Prostate gland (tissue), 2 donors: Measurements from ENCODE around the gene BCAM. TPM values are rescaled to one million over a fixed set of nuclear protein-coding genes. Genes with fewer than 3 reads are reported as not detected.

ENCODE experiments used
- DNase-seq: peaks from one replicate; pipeline ENCODE4 v3.0.0-alpha.2; 2019; ENCODE audit warnings: low spot score
- H3K27ac ChIP-seq, 2 donors: fragments of 200-600 bp; sonication (generic); 2 replicates each; pipeline ENCODE4 v1.5.1; 2017 to 2019
- H3K27me3 ChIP-seq: fragments of 200-600 bp; sonication (generic); replicated peaks from 2 replicates; pipeline ENCODE4 v1.5.1; 2019; ENCODE audit not compliant: insufficient read depth
- H3K36me3 ChIP-seq, 2 donors: fragments of 200-600 bp; sonication (generic); 1 replicate in 1 of 2; 2 replicates in 1 of 2; pipeline versions ENCODE4 v1.5.1 to v1.8.1; 2017 to 2019
- H3K4me1 ChIP-seq: fragments of 200-600 bp; sonication (generic); replicated peaks from 2 replicates; pipeline ENCODE4 v1.5.1; 2019
- H3K4me3 ChIP-seq, 2 donors: fragments of 200-600 bp; sonication (generic); 2 replicates each; pipeline ENCODE4 v1.5.1; 2017 to 2019
- H3K9me3 ChIP-seq: fragments of 200-600 bp; sonication (generic); 2 replicates; pipeline ENCODE4 v1.5.1; 2017
- CTCF ChIP-seq, 4 experiments: fragments of 200-600 bp in 2 of 4; fragments of 450-650 bp in 2 of 4; sonication (generic) in 2 of 4; IDR thresholded peaks; 1 replicate in 3 of 4; 2 replicates in 1 of 4; pipeline ENCODE4 v1.5.1; 2016 to 2019; ENCODE audit warnings: antibody characterized with exemption in 4 of 4, mild to moderate bottlenecking in 2 of 4, moderate library complexity in 2 of 4
- POLR2A ChIP-seq: fragments of 450-650 bp; IDR thresholded peaks from one replicate; pipeline ENCODE4 v1.6.1; 2016; ENCODE audit warnings: antibody characterized with exemption, mild to moderate bottlenecking
- POLR2AphosphoS5 ChIP-seq: sonication (generic); formaldehyde crosslinking; IDR thresholded peaks from one replicate; pipeline ENCODE4 v1.6.1; 2017; ENCODE audit warnings: antibody characterized with exemption
- WGBS: methylation state at CpG from one replicate; pipeline ENCODE4 v1.1.5; 2018; 5-methylcytosine and 5-hydroxymethylcytosine counted together
- intact Hi-C: fragments of 100-400 bp; cut with DNase I; formaldehyde crosslinking; loops from one replicate; pipeline ENCODE4 v1.14.2; 2022
- total RNA-seq, 2 donors: library from RNA; depleted of rRNA; stranded (reverse); fragments of >200 nt; gene quantifications; one replicate each; pipeline ENCODE4 v1.1.0, GENCODE V29; 2016

BCAM gene
- total RNA-seq, 2 donors from 2014 or later, result 258 to 501 TPM

- Histone ChIP-seq H3K27ac (peak overlapping the region; percentile 99 to 100), H3K27me3 (no peaks in the 10 kb centered on the region), H3K36me3 (no peaks in the 10 kb centered on the region), H3K4me3 (peak overlapping the region; percentile 99 to 100), H3K4me1 (peaks cover 11% of the 10 kb centered on the region), H3K9me3 (no peaks in the 10 kb centered on the region)
- WGBS, result under 1% methylated on average over 43 of the region's 51 CpGs
- intact Hi-C loops, result loop anchor here (2.0 to 5.0 kb wide), 2 partner anchors 44 to 106 kb away; partner anchors contain the start of gene TOMM40
- peak; percentile 35 for DNase-seq
- no peak for TF ChIP-seq POLR2AphosphoS5
- TF ChIP-seq CTCF (IDR thresholded peaks at IDR 0.05), result no peak
These were observed 37.7 kb downstream of the BCAM start for GRCh38 chr19:44846455-44847143.

- Histone ChIP-seq H3K4me1 (peaks cover 11% of the 10 kb centered on the region), H3K9me3 (no peaks in the 10 kb centered on the region), H3K27me3 (no peaks in the 10 kb centered on the region), H3K4me3 (peak overlapping the region; percentile 99 to 100), H3K27ac (peak overlapping the region; percentile 99 to 100), H3K36me3 (no peaks in the 10 kb centered on the region)
- 2% methylated on average over 44 of the region's 47 CpGs for WGBS
- TF ChIP-seq CTCF (IDR thresholded peaks at IDR 0.05), result peak in 1 of 4 experiments; percentile 19
- TF ChIP-seq POLR2AphosphoS5, result peak; percentile 86
- peak; percentile 92 for TF ChIP-seq POLR2A
- DNase-seq, result peak; percentile 86
- intact Hi-C loops, result loop anchor here (2.0 to 5.0 kb wide), 2 partner anchors 43 to 105 kb away; partner anchors contain the start of gene TOMM40
These were observed 38.5 kb downstream of the BCAM start for GRCh38 chr19:44847144-44848035.

- Histone ChIP-seq H3K27me3 (no peaks in the 10 kb centered on the region), H3K9me3 (no peaks in the 10 kb centered on the region), H3K36me3 (no peaks in the 10 kb centered on the region), H3K4me1 (peaks cover 11% of the 10 kb centered on the region), H3K27ac (peak overlapping the region; percentile 99 to 100), H3K4me3 (peak overlapping the region; percentile 99 to 100)
- peak; percentile 21 for DNase-seq
- WGBS, result 16% methylated on average over 19 of the region's 19 CpGs
- TF ChIP-seq POLR2A (peak; percentile 30), POLR2AphosphoS5 (no peak)
- intact Hi-C loops, result loop anchor here (5.0 kb wide), 1 partner anchor 104 kb away; no protein-coding TSS in a partner anchor
These were observed 39.3 kb downstream of the BCAM start for GRCh38 chr19:44848036-44848811.

GRCh38 chr19:44848812-44849447 is 40.0 kb downstream of the BCAM start:
- Histone ChIP-seq H3K36me3 (no peaks in the 10 kb centered on the region), H3K4me3 (peak overlapping the region; percentile 99 to 100), H3K9me3 (no peaks in the 10 kb centered on the region), H3K27me3 (no peaks in the 10 kb centered on the region), H3K27ac (peak overlapping the region; percentile 99 to 100), H3K4me1 (peaks cover 11% of the 10 kb centered on the region)
- intact Hi-C loops, result loop anchor here (5.0 kb wide), 1 partner anchor 103 kb away; no protein-coding TSS in a partner anchor
- TF ChIP-seq POLR2A (no peak), POLR2AphosphoS5 (no peak), CTCF (IDR thresholded peaks at IDR 0.05) (no peak)
- 28% methylated on average over 18 of the region's 18 CpGs for WGBS
- no peak for DNase-seq
